K562 (cell line): Measurements from ENCODE around the gene HOXB8. TPM values are rescaled to one million over a fixed set of nuclear protein-coding genes. Genes with fewer than 3 reads are reported as not detected.

ENCODE experiments used
- BCOR ChIP-seq: fragments of 450-650 bp; IDR thresholded peaks from 2 replicates; pipeline ENCODE4 v1.6.1; 2016
- CEBPB ChIP-seq: fragments of 450-650 bp; IDR thresholded peaks from 2 replicates; pipeline ENCODE4 v1.6.1; 2016; ENCODE audit warnings: missing genetic modification characterization, missing compliant biosample characterization
- CXXC5 ChIP-seq: fragments of 250-450 bp; sonication (Bioruptor Pico); IDR thresholded peaks from 2 replicates; pipeline ENCODE4 v1.8.0; 2022; ENCODE audit warnings: inconsistent platforms, mild to moderate bottlenecking, moderate library complexity
- ERF ChIP-seq: fragments of 450-650 bp; formaldehyde crosslinking; IDR thresholded peaks from 2 replicates; pipeline ENCODE4 v1.4.0; 2020; ENCODE audit warnings: mild to moderate bottlenecking, mixed read lengths
- GABPA ChIP-seq: fragments of 200-800 bp; sonication (Bioruptor generic); conservative IDR thresholded peaks from 2 replicates; pipeline ENCODE4 v1.6.1; 2016; ENCODE audit warnings: low read depth, missing genetic modification characterization, missing compliant biosample characterization
- MBD2 ChIP-seq: sonication (generic); IDR thresholded peaks from 2 replicates; pipeline ENCODE4 v1.6.1; 2016; ENCODE audit warnings: low read depth, borderline replicate concordance
- NFIC ChIP-seq: fragments of 450-650 bp; IDR thresholded peaks from 2 replicates; pipeline ENCODE4 v1.6.1; 2017; ENCODE audit warnings: mild to moderate bottlenecking, inconsistent platforms
- NR2C2 ChIP-seq, 2 experiments: fragments of 200-800 bp in 1 of 2; sonication (Bioruptor generic) in 1 of 2; sonication (generic) in 1 of 2; formaldehyde crosslinking in 1 of 2; IDR thresholded peaks; 2 replicates each; pipeline versions ENCODE4 v1.6.1 to v1.8.0; 2016 to 2022; ENCODE audit warnings: mild to moderate bottlenecking in 1 of 2, missing compliant biosample characterization in 1 of 2, missing genetic modification characterization in 1 of 2, missing genetic modification reagents in 1 of 2
- POLR2G ChIP-seq: fragments of 200-400 bp; formaldehyde crosslinking; IDR thresholded peaks from 2 replicates; pipeline ENCODE4 v1.6.1; 2017; ENCODE audit warnings: low read depth, mild to moderate bottlenecking, antibody characterized with exemption, low read length, moderate library complexity
- RCOR1 ChIP-seq, 2 experiments: IDR thresholded peaks; 2 replicates each; pipeline ENCODE4 v1.6.1; 2012; ENCODE audit warnings: low read depth in 2 of 2, low read length in 2 of 2, borderline replicate concordance in 1 of 2, improper control_type of control experiment in 1 of 2
- SRF ChIP-seq, 2 experiments: fragments of 250-450, 450-650 bp in 1 of 2; sonication (Bioruptor Pico) in 1 of 2; sonication (generic) in 1 of 2; formaldehyde crosslinking; IDR thresholded peaks; 2 replicates each; pipeline versions ENCODE4 v1.5.0 to v1.5.1; 2020 to 2022; ENCODE audit warnings: mild to moderate bottlenecking in 1 of 2, missing genetic modification reagents in 1 of 2
- TFE3 ChIP-seq: fragments of 450-650 bp; formaldehyde crosslinking; IDR thresholded peaks from 2 replicates; pipeline ENCODE4 v1.4.0; 2020; ENCODE audit warnings: mild to moderate bottlenecking, mixed read lengths
- ZHX1 ChIP-seq: fragments of 150-350 bp; conservative IDR thresholded peaks from 2 replicates; pipeline ENCODE4 v1.6.1; 2014; ENCODE audit warnings: low read length
- ZNF354B ChIP-seq: fragments of 250-450 bp; sonication (Bioruptor Pico); IDR thresholded peaks from 2 replicates; pipeline ENCODE4 v1.4.0; 2020
- polyA plus RNA-seq, 8 experiments: library from polyadenylated mRNA; depleted of rRNA in 4 of 8; stranded (reverse) in 5 of 8; unstranded in 3 of 8; fragments of >200 nt; fragmentation: Nextera tagmentation in 2 of 8; fragmentation: Illumina TruSeq in 1 of 8; extraction: Ambion mirVana in 2 of 8; extraction: Trizol in 1 of 8; gene quantifications; 2 replicates each; pipeline versions ENCODE4 v1.2.1 to v1.2.3, GENCODE V29; 2011 to 2014; ENCODE audit warnings: inconsistent platforms in 1 of 8, missing spikeins in 1 of 8
- total RNA-seq, 7 experiments: library from RNA; depleted of rRNA in 6 of 7; stranded (reverse); fragments of >200 nt in 6 of 7; fragmentation: Illumina TruSeq in 2 of 7; extraction: Trizol in 2 of 7; gene quantifications; 2 replicates each; pipeline versions ENCODE4 v1.2.1 to v1.2.3, GENCODE V29; 2011 to 2021; ENCODE audit warnings: low replicate concordance in 1 of 7
- TF ChIP-seq, protein P1 (sequence below), 3 experiments: IDR thresholded peaks in 2 of 3; conservative IDR thresholded peaks in 1 of 3; 2 replicates each; pipeline ENCODE4 v1.5.1; 2011 to 2012; ENCODE audit warnings: low read length in 3 of 3, mild to moderate bottlenecking in 3 of 3, control low read depth in 2 of 3, improper control_type of control experiment in 1 of 3, inconsistent platforms in 1 of 3, low read depth in 1 of 3, mixed read lengths in 1 of 3, moderate library complexity in 1 of 3; ENCODE audit not compliant: insufficient read depth in 2 of 3
- TF ChIP-seq, protein P2 (sequence below): fragments of 250-450 bp; sonication (Bioruptor Pico); IDR thresholded peaks from 2 replicates; pipeline ENCODE4 v1.4.0; 2020; ENCODE audit warnings: borderline replicate concordance
- TF ChIP-seq, protein P3 (sequence below): sonication (generic); formaldehyde crosslinking; IDR thresholded peaks from 2 replicates; pipeline ENCODE4 v1.8.0; 2023; ENCODE audit warnings: mild to moderate bottlenecking, missing genetic modification reagents

Gene HOXB8
- total and polyA plus RNA-seq, 9 of the 15 experiments (the other 6 are each of a cell fraction or from before 2014, with no cell fraction given) = 0.52 to 23.8 (median 3.6) TPM

DNA sequence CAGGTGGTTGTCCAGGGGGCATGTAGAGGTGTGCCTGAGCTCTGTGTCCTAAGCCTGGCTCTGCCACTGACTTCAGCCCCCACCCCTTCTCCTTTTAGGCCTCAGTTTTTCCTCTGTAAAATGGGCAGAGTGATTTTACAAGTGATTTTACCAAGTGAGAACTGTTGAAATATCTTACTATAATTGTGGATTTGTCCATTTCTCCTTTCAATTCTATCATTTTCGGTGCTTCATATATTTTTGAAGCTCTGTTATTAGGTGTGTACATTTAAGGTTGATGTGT lies 32.8 kb upstream of the HOXB8 start (continued):
- TF ChIP-seq RCOR1 (IDR thresholded peaks at IDR 0.05; ENCODE audit: borderline replicate concordance in 1 of 2, low read depth in 2 of 2, low read length in 2 of 2) (peak in 1 of 2 experiments; percentile 43; a peak in 1 of 4 replicates), NFIC (no peak), ERF (CRISPR knock-in tag) (no peak), CXXC5 (CRISPR knock-in tag) (no peak), CEBPB (no peak), BCOR (peak; percentile 94), POLR2G (no peak), ZNF354B (CRISPR knock-in tag) (no peak), TFE3 (CRISPR knock-in tag) (no peak), MBD2 (no peak), NR2C2 (CRISPR knock-in tag; IDR thresholded peaks at IDR 0.05) (no peak), NR2C2 (tag; IDR thresholded peaks at IDR 0.05) (no peak), SRF (CRISPR knock-in tag; IDR thresholded peaks at IDR 0.05) (no peak), GABPA (no peak), ZHX1 (no peak)
- TF ChIP-seq, protein P1, sequence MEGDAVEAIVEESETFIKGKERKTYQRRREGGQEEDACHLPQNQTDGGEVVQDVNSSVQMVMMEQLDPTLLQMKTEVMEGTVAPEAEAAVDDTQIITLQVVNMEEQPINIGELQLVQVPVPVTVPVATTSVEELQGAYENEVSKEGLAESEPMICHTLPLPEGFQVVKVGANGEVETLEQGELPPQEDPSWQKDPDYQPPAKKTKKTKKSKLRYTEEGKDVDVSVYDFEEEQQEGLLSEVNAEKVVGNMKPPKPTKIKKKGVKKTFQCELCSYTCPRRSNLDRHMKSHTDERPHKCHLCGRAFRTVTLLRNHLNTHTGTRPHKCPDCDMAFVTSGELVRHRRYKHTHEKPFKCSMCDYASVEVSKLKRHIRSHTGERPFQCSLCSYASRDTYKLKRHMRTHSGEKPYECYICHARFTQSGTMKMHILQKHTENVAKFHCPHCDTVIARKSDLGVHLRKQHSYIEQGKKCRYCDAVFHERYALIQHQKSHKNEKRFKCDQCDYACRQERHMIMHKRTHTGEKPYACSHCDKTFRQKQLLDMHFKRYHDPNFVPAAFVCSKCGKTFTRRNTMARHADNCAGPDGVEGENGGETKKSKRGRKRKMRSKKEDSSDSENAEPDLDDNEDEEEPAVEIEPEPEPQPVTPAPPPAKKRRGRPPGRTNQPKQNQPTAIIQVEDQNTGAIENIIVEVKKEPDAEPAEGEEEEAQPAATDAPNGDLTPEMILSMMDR (IDR thresholded peaks at IDR 0.05 in 2 of 3, conservative IDR thresholded peaks at IDR 0.05 in 1 of 3; ENCODE audit: insufficient read depth in 2 of 3, low read depth in 1 of 3, low read length in 3 of 3) = no peak
- TF ChIP-seq, protein P2, sequence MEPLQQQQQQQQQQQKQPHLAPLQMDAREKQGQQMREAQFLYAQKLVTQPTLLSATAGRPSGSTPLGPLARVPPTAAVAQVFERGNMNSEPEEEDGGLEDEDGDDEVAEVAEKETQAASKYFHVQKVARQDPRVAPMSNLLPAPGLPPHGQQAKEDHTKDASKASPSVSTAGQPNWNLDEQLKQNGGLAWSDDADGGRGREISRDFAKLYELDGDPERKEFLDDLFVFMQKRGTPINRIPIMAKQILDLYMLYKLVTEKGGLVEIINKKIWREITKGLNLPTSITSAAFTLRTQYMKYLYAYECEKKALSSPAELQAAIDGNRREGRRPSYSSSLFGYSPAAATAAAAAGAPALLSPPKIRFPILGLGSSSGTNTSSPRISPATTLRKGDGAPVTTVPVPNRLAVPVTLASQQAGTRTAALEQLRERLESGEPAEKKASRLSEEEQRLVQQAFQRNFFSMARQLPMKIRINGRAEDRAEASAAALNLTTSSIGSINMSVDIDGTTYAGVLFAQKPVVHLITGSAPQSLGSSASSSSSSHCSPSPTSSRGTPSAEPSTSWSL (CRISPR knock-in tag) = no peak
- TF ChIP-seq, protein P3, sequence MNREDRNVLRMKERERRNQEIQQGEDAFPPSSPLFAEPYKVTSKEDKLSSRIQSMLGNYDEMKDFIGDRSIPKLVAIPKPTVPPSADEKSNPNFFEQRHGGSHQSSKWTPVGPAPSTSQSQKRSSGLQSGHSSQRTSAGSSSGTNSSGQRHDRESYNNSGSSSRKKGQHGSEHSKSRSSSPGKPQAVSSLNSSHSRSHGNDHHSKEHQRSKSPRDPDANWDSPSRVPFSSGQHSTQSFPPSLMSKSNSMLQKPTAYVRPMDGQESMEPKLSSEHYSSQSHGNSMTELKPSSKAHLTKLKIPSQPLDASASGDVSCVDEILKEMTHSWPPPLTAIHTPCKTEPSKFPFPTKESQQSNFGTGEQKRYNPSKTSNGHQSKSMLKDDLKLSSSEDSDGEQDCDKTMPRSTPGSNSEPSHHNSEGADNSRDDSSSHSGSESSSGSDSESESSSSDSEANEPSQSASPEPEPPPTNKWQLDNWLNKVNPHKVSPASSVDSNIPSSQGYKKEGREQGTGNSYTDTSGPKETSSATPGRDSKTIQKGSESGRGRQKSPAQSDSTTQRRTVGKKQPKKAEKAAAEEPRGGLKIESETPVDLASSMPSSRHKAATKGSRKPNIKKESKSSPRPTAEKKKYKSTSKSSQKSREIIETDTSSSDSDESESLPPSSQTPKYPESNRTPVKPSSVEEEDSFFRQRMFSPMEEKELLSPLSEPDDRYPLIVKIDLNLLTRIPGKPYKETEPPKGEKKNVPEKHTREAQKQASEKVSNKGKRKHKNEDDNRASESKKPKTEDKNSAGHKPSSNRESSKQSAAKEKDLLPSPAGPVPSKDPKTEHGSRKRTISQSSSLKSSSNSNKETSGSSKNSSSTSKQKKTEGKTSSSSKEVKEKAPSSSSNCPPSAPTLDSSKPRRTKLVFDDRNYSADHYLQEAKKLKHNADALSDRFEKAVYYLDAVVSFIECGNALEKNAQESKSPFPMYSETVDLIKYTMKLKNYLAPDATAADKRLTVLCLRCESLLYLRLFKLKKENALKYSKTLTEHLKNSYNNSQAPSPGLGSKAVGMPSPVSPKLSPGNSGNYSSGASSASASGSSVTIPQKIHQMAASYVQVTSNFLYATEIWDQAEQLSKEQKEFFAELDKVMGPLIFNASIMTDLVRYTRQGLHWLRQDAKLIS = no peak
